SK-N-SH (cell line): ENCODE data around the gene NAMPT. TPM values are rescaled to one million over a fixed set of nuclear protein-coding genes. Genes with fewer than 3 reads are reported as not detected.

Source experiments
- CTCF ChIA-PET: fragments of 300-600, 350-600 bp; formaldehyde crosslinking; extraction: SDS; loops from one replicate; lab custom pipeline; 2021; lab: Yijun Ruan, JAX
- POLR2A ChIA-PET: fragments of 350-600 bp; sonication (Branson Sonifier 250); formaldehyde crosslinking; extraction: SDS; loops from one replicate; lab custom pipeline; 2020; ENCODE audit warnings: antibody characterized with exemption, inconsistent platforms; lab: Yijun Ruan, JAX
- DNase-seq: peaks from one replicate; pipeline ENCODE4 v3.0.0; 2012
- H2AFZ ChIP-seq: fragments of 200-600 bp; sonication (generic); 2 replicates; pipeline ENCODE4 v1.8.1; 2016; ENCODE audit warnings: antibody characterized with exemption, mild to moderate bottlenecking, low read depth
- H3F3A ChIP-seq: fragments of 200-600 bp; sonication (generic); replicated peaks from 2 replicates; pipeline ENCODE3; 2016; ENCODE audit warnings: antibody characterized with exemption, mild to moderate bottlenecking; ENCODE audit not compliant: insufficient read depth
- H3K27ac ChIP-seq, 2 experiments: fragments of 200-500 bp in 1 of 2; fragments of 200-600 bp in 1 of 2; sonication (Bioruptor generic) in 1 of 2; sonication (generic), shearing (Covaris generic) in 1 of 2; 2 replicates each; pipeline versions ENCODE4 v1.5.1 to v1.6.1; 2014 to 2016; ENCODE audit warnings: low read depth in 2 of 2, inconsistent platforms in 1 of 2, low read length in 1 of 2, mild to moderate bottlenecking in 1 of 2, mixed read lengths in 1 of 2
- H3K27me3 ChIP-seq: fragments of 200-600 bp; sonication (generic), shearing (Covaris generic); 2 replicates; pipeline ENCODE4 v1.6.1; 2016; ENCODE audit warnings: mixed run types; ENCODE audit not compliant: insufficient read depth
- H3K36me3 ChIP-seq, 2 experiments: fragments of 200-500 bp in 1 of 2; fragments of 200-600 bp in 1 of 2; sonication (Bioruptor generic) in 1 of 2; sonication (generic) in 1 of 2; replicated peaks in 1 of 2; 2 replicates each; pipeline versions ENCODE3 to v1.5.1; 2014 to 2016; ENCODE audit warnings: low read length in 1 of 2, mild to moderate bottlenecking in 1 of 2; ENCODE audit not compliant: insufficient read depth in 2 of 2, control insufficient read depth in 1 of 2
- H3K4me1 ChIP-seq, 2 experiments: fragments of 200-500 bp in 1 of 2; fragments of 200-600 bp in 1 of 2; sonication (Bioruptor generic) in 1 of 2; sonication (generic), shearing (Covaris generic) in 1 of 2; 2 replicates each; pipeline versions ENCODE4 v1.5.1 to v1.6.1; 2014 to 2016; ENCODE audit warnings: low read depth in 1 of 2, low read length in 1 of 2, mixed run types in 1 of 2; ENCODE audit not compliant: insufficient read depth in 2 of 2, control insufficient read depth in 1 of 2
- H3K4me2 ChIP-seq: fragments of 200-600 bp; sonication (generic), shearing (Covaris generic); 2 replicates; pipeline ENCODE4 v1.6.1; 2017; ENCODE audit warnings: mixed run types
- H3K4me3 ChIP-seq, 2 experiments: fragments of 200-500 bp in 1 of 2; fragments of 200-600 bp in 1 of 2; sonication (Bioruptor generic) in 1 of 2; sonication (generic), shearing (Covaris generic) in 1 of 2; 2 replicates each; pipeline versions ENCODE4 v1.5.1 to v1.8.1; 2014 to 2016; ENCODE audit warnings: low read depth in 2 of 2, inconsistent platforms in 1 of 2, low read length in 1 of 2, mild to moderate bottlenecking in 1 of 2, mixed read lengths in 1 of 2, moderate library complexity in 1 of 2
- H3K79me2 ChIP-seq: fragments of 200-600 bp; sonication (generic); 2 replicates; pipeline ENCODE4 v1.8.1; 2017; ENCODE audit warnings: mild to moderate bottlenecking; ENCODE audit not compliant: insufficient read depth
- H3K9ac ChIP-seq: fragments of 200-600 bp; sonication (generic); 2 replicates; pipeline ENCODE4 v1.6.1; 2017; ENCODE audit warnings: mixed run types
- H3K9me2 ChIP-seq: fragments of 200-600 bp; sonication (generic); 2 replicates; pipeline ENCODE4 v1.6.1; 2017; ENCODE audit warnings: mixed run types
- H3K9me3 ChIP-seq: fragments of 200-600 bp; sonication (generic); 2 replicates; pipeline ENCODE4 v1.6.1; 2017; ENCODE audit warnings: mixed run types, mild to moderate bottlenecking, moderate library complexity
- H4K20me1 ChIP-seq: fragments of 200-600 bp; sonication (generic); 2 replicates; pipeline ENCODE4 v1.6.1; 2017; ENCODE audit warnings: mild to moderate bottlenecking, mixed run types; ENCODE audit not compliant: insufficient read depth
- CHD2 ChIP-seq: fragments of 150-350 bp; IDR thresholded peaks from 2 replicates; pipeline ENCODE4 v1.6.1; 2018; ENCODE audit warnings: low read length; ENCODE audit not compliant: partially characterized antibody
- ELF1 ChIP-seq: IDR thresholded peaks from 2 replicates; pipeline ENCODE4 v1.4.0; 2012
- EP300 ChIP-seq, 2 experiments: IDR thresholded peaks; 2 replicates each; pipeline versions ENCODE4 v1.4.0 to v1.6.1; 2012; ENCODE audit warnings: borderline replicate concordance in 1 of 2, low read depth in 1 of 2, low read length in 1 of 2
- EZH2phosphoT487 ChIP-seq: fragments of 200-600 bp; sonication (generic); IDR thresholded peaks from 2 replicates; pipeline ENCODE4 v1.6.1; 2017; ENCODE audit warnings: low read depth, mixed run types, mild to moderate bottlenecking, antibody characterized with exemption, moderate library complexity, borderline replicate concordance
- GATA2 ChIP-seq: sonication (generic); formaldehyde crosslinking; IDR thresholded peaks from 2 replicates; pipeline ENCODE4 v1.5.0; 2020; ENCODE audit warnings: mild to moderate bottlenecking, missing genetic modification reagents
- IRF3 ChIP-seq: fragments of 150-350 bp; IDR thresholded peaks from 2 replicates; pipeline ENCODE4 v1.6.1; 2016; ENCODE audit warnings: mild to moderate bottlenecking, low read depth, low read length
- JUND ChIP-seq: IDR thresholded peaks from 2 replicates; pipeline ENCODE4 v1.4.0; 2012
- NFIC ChIP-seq: IDR thresholded peaks from 2 replicates; pipeline ENCODE4 v1.4.0; 2012; ENCODE audit warnings: borderline replicate concordance
- NRF1 ChIP-seq: IDR thresholded peaks from 2 replicates; pipeline ENCODE4 v1.6.1; 2012; ENCODE audit warnings: low read depth, mild to moderate bottlenecking, low read length
- PBX3 ChIP-seq: IDR thresholded peaks from 2 replicates; pipeline ENCODE4; 2012
- POLR2AphosphoS5 ChIP-seq: IDR thresholded peaks from 2 replicates; pipeline ENCODE4 v1.6.1; 2012; ENCODE audit warnings: low read depth, low read length
- RCOR1 ChIP-seq: fragments of 150-350 bp; IDR thresholded peaks from 2 replicates; pipeline ENCODE4 v1.6.1; 2017; ENCODE audit warnings: antibody characterized with exemption, low read length
- RFX5 ChIP-seq: IDR thresholded peaks from 2 replicates; pipeline ENCODE4 v1.6.1; 2012; ENCODE audit warnings: mild to moderate bottlenecking, improper control_type of control experiment, low read length
- RXRA ChIP-seq: IDR thresholded peaks from 2 replicates; pipeline ENCODE4 v1.4.0; 2012; ENCODE audit warnings: low read depth, mild to moderate bottlenecking, borderline replicate concordance
- SMC3 ChIP-seq: IDR thresholded peaks from 2 replicates; pipeline ENCODE4 v1.6.1; 2012; ENCODE audit warnings: low read depth, low read length, improper control_type of control experiment
- TEAD4 ChIP-seq: IDR thresholded peaks from 2 replicates; pipeline ENCODE4 v1.4.0; 2012; ENCODE audit warnings: mild to moderate bottlenecking, borderline replicate concordance; ENCODE audit not compliant: insufficient read depth
- USF1 ChIP-seq: IDR thresholded peaks from 2 replicates; pipeline ENCODE4 v1.4.0; 2012; ENCODE audit warnings: low read depth, borderline replicate concordance
- WGBS: methylation state at CpG from one replicate; pipeline ENCODE4 v1.1.6; 2017; ENCODE audit warnings: low lambda C conversion rate; 5-methylcytosine and 5-hydroxymethylcytosine counted together
- polyA plus RNA-seq, 3 experiments: library from polyadenylated mRNA; depleted of rRNA; stranded (reverse); fragments of >200 nt; gene quantifications; 2 replicates each; pipeline ENCODE4 v1.2.3, GENCODE V29; 2012

NAMPT gene
- polyA plus RNA-seq, 1 of the 3 experiments (the other 2 are of a cell fraction) = 20.1 TPM

- TF ChIP-seq ELF1 = no peak
- TF ChIP-seq NRF1 = no peak
- TF ChIP-seq, all 33 proteins: peak for 0
- no peak overlapping the region for H3K9ac ChIP-seq
- H3K27me3 ChIP-seq = no peaks in the 10 kb centered on the region
- no peaks in the 10 kb centered on the region for H3K36me3 ChIP-seq
- no peaks in the 10 kb centered on the region for H3F3A ChIP-seq
- H3K4me1 ChIP-seq = peaks cover 0 to 6% of the 10 kb centered on the region in 2 experiments; a peak in 2 of 4 replicates
- DNase-seq = no peak
- H3K79me2 ChIP-seq = no peaks in the 10 kb centered on the region
- peaks cover 5% of the 10 kb centered on the region; the same call in 1 of the 2 replicates for H3K9me3 ChIP-seq
- no peaks in the 10 kb centered on the region for H3K9me2 ChIP-seq
- H3K27ac ChIP-seq = no peak overlapping the region
- H3K4me3 ChIP-seq = no peak overlapping the region
- no peak overlapping the region for H3K4me2 ChIP-seq
- CTCF ChIA-PET = interaction anchor here (1.5 to 1.6 kb wide), 2 partner anchors 15 to 259 kb away, joined by 4 to 6 read pairs; no protein-coding TSS in a partner anchor
- H2AFZ ChIP-seq = no peak overlapping the region
- no peaks in the 10 kb centered on the region for H4K20me1 ChIP-seq
- 14% methylated on average over 1 of the region's 1 CpG for WGBS
- POLR2A ChIA-PET = no interaction called here
Measured at GRCh38 chr7:106203473-106203872, 81.3 kb downstream of the NAMPT start.

GRCh38 chr7:106201164-106201563 lies 83.6 kb downstream of the NAMPT start:
- POLR2A ChIA-PET = no interaction called here
- no peaks in the 10 kb centered on the region for H4K20me1 ChIP-seq
- no peak overlapping the region for H2AFZ ChIP-seq
- H3F3A ChIP-seq = no peaks in the 10 kb centered on the region
- peaks cover 0 to 6% of the 10 kb centered on the region in 2 experiments; a peak in 1 of 4 replicates for H3K4me1 ChIP-seq
- TF ChIP-seq POLR2AphosphoS5 = no peak
- no peak for TF ChIP-seq PBX3
- no peak for TF ChIP-seq TEAD4
- TF ChIP-seq EP300 (IDR thresholded peaks at IDR 0.05; ENCODE audit: borderline replicate concordance in 1 of 2, low read depth in 1 of 2, low read length in 1 of 2) = no peak
- TF ChIP-seq RXRA = no peak
- no peak for TF ChIP-seq ELF1
- TF ChIP-seq CHD2 = no peak
- TF ChIP-seq EZH2phosphoT487 = no peak
- no peak for TF ChIP-seq RCOR1
- peaks cover 5% of the 10 kb centered on the region; the same call in 1 of the 2 replicates for H3K9me3 ChIP-seq
- no peak overlapping the region for H3K4me3 ChIP-seq
- H3K79me2 ChIP-seq = no peaks in the 10 kb centered on the region
- no peak overlapping the region for H3K4me2 ChIP-seq
- CTCF ChIA-PET = interaction anchor here (1.2 to 8.3 kb wide), 2 partner anchors 25 to 34 kb away, joined by 3 to 52 read pairs; no protein-coding TSS in a partner anchor
- no peaks in the 10 kb centered on the region for H3K36me3 ChIP-seq
- H3K27ac ChIP-seq = no peak overlapping the region
- H3K9me2 ChIP-seq = no peaks in the 10 kb centered on the region
- H3K9ac ChIP-seq = no peak overlapping the region
- H3K27me3 ChIP-seq = no peaks in the 10 kb centered on the region
- WGBS = 72% methylated on average over 3 of the region's 3 CpGs
- no peak for DNase-seq

GRCh38 chr7:106199813-106200364 lies 84.9 kb downstream of the NAMPT start:
- Histone ChIP-seq H3K27me3 (no peaks in the 10 kb centered on the region), H3K79me2 (no peaks in the 10 kb centered on the region), H2AFZ (no peak overlapping the region), H3K4me3 (no peak overlapping the region), H3K9me2 (no peaks in the 10 kb centered on the region), H3K9me3 (peaks cover 5% of the 10 kb centered on the region; the same call in 1 of the 2 replicates), H3K27ac (no peak overlapping the region), H3K36me3 (no peaks in the 10 kb centered on the region), H3K4me1 (no peaks in the 10 kb centered on the region), H3K4me2 (no peak overlapping the region), H4K20me1 (no peaks in the 10 kb centered on the region), H3F3A (no peaks in the 10 kb centered on the region), H3K9ac (no peak overlapping the region)
- no peak for DNase-seq
- CTCF ChIA-PET = interaction anchor here (1.2 to 8.3 kb wide), 2 partner anchors 9 to 23 kb away, joined by 5 to 52 read pairs; no protein-coding TSS in a partner anchor
- WGBS = 82% methylated on average over 6 of the region's 6 CpGs
- POLR2A ChIA-PET = no interaction called here
- TF ChIP-seq GATA2 (CRISPR knock-in tag) = no peak
- TF ChIP-seq NFIC = no peak
- TF ChIP-seq CHD2 = no peak
- TF ChIP-seq SMC3 = no peak
- no peak for TF ChIP-seq JUND
- TF ChIP-seq ELF1 = no peak
- TF ChIP-seq EZH2phosphoT487 = no peak
- TF ChIP-seq PBX3 = no peak
- no peak for TF ChIP-seq POLR2AphosphoS5
- TF ChIP-seq RFX5 = no peak
- TF ChIP-seq USF1 = no peak
- no peak for TF ChIP-seq EP300 (IDR thresholded peaks at IDR 0.05; ENCODE audit: borderline replicate concordance in 1 of 2, low read depth in 1 of 2, low read length in 1 of 2)
- TF ChIP-seq IRF3 = no peak
